Measurements from ENCODE around the gene BBIP1.

DNA sequence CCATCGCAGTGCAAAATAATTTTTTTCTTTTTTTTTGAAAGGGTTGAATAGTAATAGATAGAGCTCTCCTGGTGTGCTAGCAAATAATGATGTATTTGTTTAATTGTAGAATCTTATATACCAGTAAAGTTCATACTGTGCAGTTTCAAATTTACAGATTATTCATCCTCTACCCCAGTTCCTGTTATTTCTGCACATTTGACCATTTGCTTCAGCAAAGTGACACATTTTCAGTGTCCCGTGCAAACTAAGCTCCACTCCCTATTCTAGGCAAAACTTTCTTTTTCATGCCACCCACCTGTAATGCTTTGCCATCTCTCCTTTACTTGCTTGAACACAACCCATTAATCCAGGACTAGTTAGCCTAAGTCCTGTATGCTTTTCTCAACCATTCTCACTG is 43.5 kb upstream of the BBIP1 start:
- TF ChIP-seq, protein P1, sequence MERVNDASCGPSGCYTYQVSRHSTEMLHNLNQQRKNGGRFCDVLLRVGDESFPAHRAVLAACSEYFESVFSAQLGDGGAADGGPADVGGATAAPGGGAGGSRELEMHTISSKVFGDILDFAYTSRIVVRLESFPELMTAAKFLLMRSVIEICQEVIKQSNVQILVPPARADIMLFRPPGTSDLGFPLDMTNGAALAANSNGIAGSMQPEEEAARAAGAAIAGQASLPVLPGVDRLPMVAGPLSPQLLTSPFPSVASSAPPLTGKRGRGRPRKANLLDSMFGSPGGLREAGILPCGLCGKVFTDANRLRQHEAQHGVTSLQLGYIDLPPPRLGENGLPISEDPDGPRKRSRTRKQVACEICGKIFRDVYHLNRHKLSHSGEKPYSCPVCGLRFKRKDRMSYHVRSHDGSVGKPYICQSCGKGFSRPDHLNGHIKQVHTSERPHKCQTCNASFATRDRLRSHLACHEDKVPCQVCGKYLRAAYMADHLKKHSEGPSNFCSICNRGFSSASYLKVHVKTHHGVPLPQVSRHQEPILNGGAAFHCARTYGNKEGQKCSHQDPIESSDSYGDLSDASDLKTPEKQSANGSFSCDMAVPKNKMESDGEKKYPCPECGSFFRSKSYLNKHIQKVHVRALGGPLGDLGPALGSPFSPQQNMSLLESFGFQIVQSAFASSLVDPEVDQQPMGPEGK (CRISPR knock-in tag; IDR thresholded peaks at IDR 0.05; ENCODE audit: borderline replicate concordance) = no peak
- no peak for TF ChIP-seq ZFP3 (CRISPR knock-in tag; IDR thresholded peaks at IDR 0.05)
- TF ChIP-seq, protein P2, sequence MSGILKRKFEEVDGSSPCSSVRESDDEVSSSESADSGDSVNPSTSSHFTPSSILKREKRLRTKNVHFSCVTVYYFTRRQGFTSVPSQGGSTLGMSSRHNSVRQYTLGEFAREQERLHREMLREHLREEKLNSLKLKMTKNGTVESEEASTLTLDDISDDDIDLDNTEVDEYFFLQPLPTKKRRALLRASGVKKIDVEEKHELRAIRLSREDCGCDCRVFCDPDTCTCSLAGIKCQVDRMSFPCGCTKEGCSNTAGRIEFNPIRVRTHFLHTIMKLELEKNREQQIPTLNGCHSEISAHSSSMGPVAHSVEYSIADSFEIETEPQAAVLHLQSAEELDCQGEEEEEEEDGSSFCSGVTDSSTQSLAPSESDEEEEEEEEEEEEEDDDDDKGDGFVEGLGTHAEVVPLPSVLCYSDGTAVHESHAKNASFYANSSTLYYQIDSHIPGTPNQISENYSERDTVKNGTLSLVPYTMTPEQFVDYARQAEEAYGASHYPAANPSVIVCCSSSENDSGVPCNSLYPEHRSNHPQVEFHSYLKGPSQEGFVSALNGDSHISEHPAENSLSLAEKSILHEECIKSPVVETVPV (CRISPR knock-in tag; IDR thresholded peaks at IDR 0.05) = no peak

Data from SK-N-SH treated with all-trans-retinoic acid at 6 μM for 48 hours (cell line).